HPDE6-E6E7 (cell line): ENCODE data around the gene MRPL43.

Experiments used
- DNase-seq: peaks from one replicate; pipeline ENCODE4 v3.0.0; 2011; ENCODE audit warnings: missing footprints; ENCODE audit errors: extremely low spot score

Gene MRPL43

GRCh38 chr10:100968062-100968736 lies 19.1 kb downstream of the MRPL43 start:
- no peak for DNase-seq

GRCh38 chr10:100967332-100967731 lies 20.0 kb downstream of the MRPL43 start:
- no peak for DNase-seq

DNA sequence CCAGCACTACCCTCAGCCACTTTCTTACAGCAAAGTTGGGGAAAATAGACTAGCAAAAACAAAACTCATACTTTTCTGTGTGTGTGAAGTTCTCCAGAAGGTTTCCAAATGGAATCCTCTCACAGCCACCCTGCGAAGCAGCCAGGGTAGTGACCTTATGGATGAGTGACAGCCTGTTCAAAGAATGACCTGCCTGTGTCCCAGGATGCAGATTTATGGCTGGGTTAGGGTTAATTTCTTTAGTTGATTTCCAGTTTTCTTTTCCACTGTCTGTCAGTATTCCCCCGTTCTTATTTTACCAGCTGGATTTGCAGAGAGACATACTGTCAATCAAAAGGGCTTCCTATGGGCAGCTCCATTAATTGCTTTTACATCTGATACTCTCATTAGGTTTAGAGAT lies 20.4 kb downstream of the MRPL43 start:
- no peak for DNase-seq

DNA sequence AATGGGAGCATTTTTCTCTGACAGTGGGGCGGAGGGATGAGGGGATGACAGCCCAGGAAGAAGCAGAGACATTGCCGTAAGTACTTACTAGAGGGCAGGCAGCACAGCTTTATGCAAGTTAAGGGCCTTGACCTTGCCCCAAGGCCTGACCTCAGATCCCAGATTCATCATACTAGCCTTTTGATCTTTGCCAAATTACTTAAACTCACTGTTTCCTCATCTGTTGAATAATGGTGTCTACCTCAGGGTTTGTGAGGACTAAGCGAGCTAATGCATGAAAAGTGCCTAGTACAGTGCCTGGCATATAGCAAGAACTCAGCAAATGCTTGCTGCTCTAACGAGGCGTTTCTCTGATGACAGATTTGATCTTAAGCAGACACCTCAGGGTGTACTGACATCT lies 21.5 kb downstream of the MRPL43 start:
- DNase-seq: no peak

- DNase-seq: no peak
These were observed 23.5 kb downstream of the MRPL43 start for GRCh38 chr10:100963826-100964225.

DNA sequence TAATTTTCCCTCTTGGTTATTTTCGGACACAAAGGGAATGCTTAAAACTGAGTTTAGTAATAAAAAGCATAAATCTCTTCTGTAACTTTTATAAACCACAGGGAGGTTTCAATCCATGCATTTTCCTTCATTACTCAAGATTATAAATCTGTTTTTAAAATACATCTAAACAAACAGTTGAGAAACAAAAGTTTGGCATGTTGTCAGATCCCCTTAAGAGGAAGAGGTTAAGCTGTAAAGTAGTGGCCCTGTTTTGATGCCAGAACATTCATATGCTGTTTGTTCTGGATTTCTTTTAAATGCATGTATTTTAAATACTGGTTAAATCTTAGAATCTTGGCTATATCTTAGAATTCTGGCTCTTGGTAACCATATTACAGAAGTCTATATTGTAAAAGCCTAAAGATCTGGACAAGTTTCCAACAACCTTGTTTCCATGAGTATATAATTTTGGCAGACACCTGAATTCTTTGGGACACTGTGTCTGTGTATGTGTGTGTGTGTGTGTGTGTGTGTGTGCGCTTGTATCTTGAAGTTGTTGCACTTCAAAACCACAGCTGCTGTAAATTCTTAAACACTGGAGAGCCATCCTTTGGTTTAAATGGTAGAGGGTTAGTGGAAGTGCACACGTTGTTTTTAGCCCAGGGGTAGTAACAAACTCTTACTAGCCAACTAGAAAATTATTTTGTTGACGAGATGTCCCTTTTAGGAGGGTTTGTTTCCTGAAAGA lies 24.8 kb downstream of the MRPL43 start:
- no peak for DNase-seq

DNA sequence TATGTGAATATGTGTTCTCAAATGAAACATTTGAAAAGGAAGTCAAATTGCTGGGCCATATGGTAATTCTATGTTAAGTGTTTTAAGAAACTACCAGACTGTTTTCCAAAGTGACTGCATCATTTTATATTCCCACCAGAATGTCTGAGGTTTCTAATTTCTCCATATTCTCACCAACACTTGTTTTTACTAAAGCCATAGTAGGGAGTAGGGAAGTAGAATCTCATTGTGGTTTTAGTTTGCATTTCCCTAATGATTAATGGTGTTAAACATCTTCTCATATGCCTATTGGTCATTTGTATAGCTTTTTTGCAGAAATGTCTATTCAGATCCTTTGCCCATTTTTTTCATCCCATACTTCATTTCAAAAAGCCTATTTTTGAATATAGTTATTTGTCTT lies 27.0 kb downstream of the MRPL43 start:
- DNase-seq: no peak

- no peak for DNase-seq
These were observed 38.4 kb downstream of the MRPL43 start for GRCh38 chr10:100948916-100949315.

- no peak for DNase-seq
These were observed 41.5 kb downstream of the MRPL43 start for GRCh38 chr10:100945754-100946153.

DNA sequence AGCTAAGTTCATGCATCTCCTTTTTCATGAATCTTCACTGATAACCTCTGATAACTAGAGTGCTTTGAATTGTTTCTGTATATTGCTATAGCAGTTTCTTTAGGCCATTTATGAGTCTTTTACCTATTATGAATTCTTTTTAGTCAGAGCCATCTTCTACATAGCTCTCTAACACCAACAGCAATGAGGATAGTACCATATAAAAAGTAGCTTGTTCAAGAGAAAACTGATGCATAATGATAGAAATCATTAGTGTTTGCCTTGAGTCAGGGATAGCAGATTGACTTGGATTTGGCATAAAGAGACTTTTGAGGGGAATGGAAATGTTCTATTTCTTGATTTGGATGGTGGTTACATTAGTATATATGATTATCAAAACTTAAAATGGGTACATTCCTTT lies 43.8 kb downstream of the MRPL43 start:
- DNase-seq: no peak

DNA sequence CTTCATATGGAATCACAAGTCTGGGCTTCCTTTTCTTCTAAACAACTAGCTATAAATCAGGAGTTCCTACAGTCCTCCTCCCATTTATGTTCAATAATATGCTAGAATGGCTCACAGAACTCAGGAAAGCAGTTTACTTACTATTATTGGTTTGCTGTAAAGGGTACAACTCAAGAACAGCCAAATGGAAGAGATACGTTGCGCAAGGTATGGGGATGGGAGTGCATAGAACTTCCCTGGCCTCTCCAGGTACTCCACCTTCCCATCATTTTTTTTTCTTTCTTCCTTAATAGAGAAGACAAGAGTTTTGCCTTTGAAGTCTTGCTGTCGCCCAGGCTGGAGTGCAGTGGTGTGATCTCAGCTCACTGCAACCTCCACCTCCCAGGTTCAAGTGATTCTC lies 45.1 kb downstream of the MRPL43 start:
- DNase-seq: no peak

GRCh38 chr10:100939763-100940344 lies 47.4 kb downstream of the MRPL43 start:
- DNase-seq: no peak
